Midbrain (tissue), 1 donor: Measurements from ENCODE around the gene NUDT17.

Experiments
- DNase-seq: peaks from one replicate; lab custom pipeline; 2025; lab: John Stamatoyannopoulos, UW

NUDT17 gene

GRCh38 chr1:145891143-145891542, 45.7 kb downstream of the NUDT17 start:
- DNase-seq: no peak

- peak; percentile 93 for DNase-seq
These were observed 46.4 kb downstream of the NUDT17 start for GRCh38 chr1:145891587-145892485.

GRCh38 chr1:145892486-145893087, 47.2 kb downstream of the NUDT17 start:
- no peak for DNase-seq

- no peak for DNase-seq
These were observed 48.1 kb downstream of the NUDT17 start for GRCh38 chr1:145893306-145894055.

GRCh38 chr1:145895471-145895870, 50.0 kb downstream of the NUDT17 start:
- no peak for DNase-seq

GRCh38 chr1:145897969-145898368, 52.5 kb downstream of the NUDT17 start:
- DNase-seq: no peak
